KMS-11 (cell line): ENCODE data around the gene CROCC.
"Not testable (repeated sequence)": the region's sequence is repeated elsewhere in the genome, so short reads cannot be mapped to it uniquely, and the experiment has no call there.

Source experiments
- H2AFZ ChIP-seq: fragments of 200-600 bp; sonication (generic); 2 replicates; pipeline ENCODE4 v1.6.1; 2016; ENCODE audit warnings: antibody characterized with exemption, mixed run types, low read depth
- H3K27ac ChIP-seq: fragments of 200-600 bp; sonication (generic); 2 replicates; pipeline ENCODE4 v1.6.1; 2016; ENCODE audit warnings: mild to moderate bottlenecking, mixed run types
- H3K27me3 ChIP-seq: fragments of 200-600 bp; sonication (generic); 2 replicates; pipeline ENCODE4 v1.6.1; 2017; ENCODE audit warnings: mild to moderate bottlenecking, low read depth, mixed run types, moderate library complexity; ENCODE audit not compliant: insufficient read depth
- H3K36me3 ChIP-seq: fragments of 200-600 bp; sonication (generic); 2 replicates; pipeline ENCODE4 v1.6.1; 2017; ENCODE audit warnings: mild to moderate bottlenecking, mixed run types; ENCODE audit not compliant: insufficient read depth
- H3K4me1 ChIP-seq: fragments of 200-600 bp; sonication (generic); 2 replicates; pipeline ENCODE4 v1.6.1; 2016; ENCODE audit warnings: mild to moderate bottlenecking, low read depth, mixed run types; ENCODE audit not compliant: poor library complexity, severe bottlenecking
- H3K4me2 ChIP-seq: fragments of 200-600 bp; sonication (generic); 2 replicates; pipeline ENCODE4 v1.7.0; 2016; ENCODE audit warnings: mild to moderate bottlenecking, mixed run types
- H3K4me3 ChIP-seq: fragments of 200-600 bp; sonication (generic); IDR thresholded peaks from 2 replicates; pipeline ENCODE4 v1.6.1; 2017; ENCODE audit warnings: low read depth, low read length, mixed read lengths; ENCODE audit not compliant: insufficient read depth
- H3K79me2 ChIP-seq: fragments of 200-600 bp; sonication (generic); 2 replicates; pipeline ENCODE4 v1.6.1; 2016; ENCODE audit warnings: low read depth, mixed run types; ENCODE audit not compliant: insufficient read depth
- H3K9ac ChIP-seq: fragments of 200-600 bp; sonication (generic); 2 replicates; pipeline ENCODE4 v1.6.1; 2016; ENCODE audit warnings: mild to moderate bottlenecking, mixed run types
- H4K20me1 ChIP-seq: fragments of 200-600 bp; sonication (generic); 2 replicates; pipeline ENCODE4 v1.6.1; 2016; ENCODE audit warnings: mild to moderate bottlenecking, mixed run types; ENCODE audit not compliant: insufficient read depth

Gene CROCC

GRCh38 chr1:16893796-16894195 is 27.9 kb upstream of the CROCC start:
- not testable (repeated sequence) for H3K4me3 ChIP-seq, H3K36me3 ChIP-seq, H3K27ac ChIP-seq, H2AFZ ChIP-seq, H3K4me2 ChIP-seq, H3K9ac ChIP-seq, H3K79me2 ChIP-seq, H4K20me1 ChIP-seq, H3K27me3 ChIP-seq
- H3K4me1 ChIP-seq: peaks cover 25% of the 10 kb centered on the region

DNA sequence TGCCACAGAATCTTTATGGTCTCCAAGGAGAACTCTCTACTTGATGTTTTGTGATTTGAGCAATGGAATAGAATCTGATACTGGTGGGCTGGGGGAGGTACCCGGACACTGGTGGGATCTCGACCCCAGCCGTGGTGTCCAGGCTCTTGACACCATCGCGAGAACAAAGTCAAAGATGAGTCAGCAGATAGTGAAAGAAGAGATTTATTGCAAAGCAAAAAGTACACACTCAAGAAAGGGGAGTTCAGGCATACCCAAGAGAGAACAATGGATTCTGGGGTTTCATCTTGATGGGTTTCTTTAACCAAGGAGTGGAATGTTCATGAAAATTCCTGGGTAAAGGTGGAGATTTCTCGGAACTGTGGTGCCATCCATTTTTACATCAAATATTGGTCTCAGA is 27.4 kb upstream of the CROCC start:
- 0 out of 2 replicates have a peak overlapping the region, but pooled peaks have one; percentile 80 for H3K4me2 ChIP-seq
- not testable (repeated sequence) for H3K36me3 ChIP-seq, H4K20me1 ChIP-seq, H3K4me3 ChIP-seq, H3K27me3 ChIP-seq, H2AFZ ChIP-seq, H3K9ac ChIP-seq, H3K79me2 ChIP-seq, H3K27ac ChIP-seq
- peaks cover 30% of the 10 kb centered on the region for H3K4me1 ChIP-seq

- not testable (repeated sequence) for H3K36me3 ChIP-seq, H3K27me3 ChIP-seq, H3K79me2 ChIP-seq, H4K20me1 ChIP-seq
- peak overlapping the region; percentile 80 for H3K4me2 ChIP-seq
- peaks cover 32% of the 10 kb centered on the region for H3K4me1 ChIP-seq
- H3K9ac ChIP-seq: peak overlapping the region; percentile 95
- peak overlapping the region; percentile 99 for H3K27ac ChIP-seq
- peak overlapping the region; percentile 75 for H2AFZ ChIP-seq
- H3K4me3 ChIP-seq: peak overlapping the region; percentile 42
Observed at GRCh38 chr1:16895233-16895597, 26.5 kb upstream of the CROCC start.

DNA sequence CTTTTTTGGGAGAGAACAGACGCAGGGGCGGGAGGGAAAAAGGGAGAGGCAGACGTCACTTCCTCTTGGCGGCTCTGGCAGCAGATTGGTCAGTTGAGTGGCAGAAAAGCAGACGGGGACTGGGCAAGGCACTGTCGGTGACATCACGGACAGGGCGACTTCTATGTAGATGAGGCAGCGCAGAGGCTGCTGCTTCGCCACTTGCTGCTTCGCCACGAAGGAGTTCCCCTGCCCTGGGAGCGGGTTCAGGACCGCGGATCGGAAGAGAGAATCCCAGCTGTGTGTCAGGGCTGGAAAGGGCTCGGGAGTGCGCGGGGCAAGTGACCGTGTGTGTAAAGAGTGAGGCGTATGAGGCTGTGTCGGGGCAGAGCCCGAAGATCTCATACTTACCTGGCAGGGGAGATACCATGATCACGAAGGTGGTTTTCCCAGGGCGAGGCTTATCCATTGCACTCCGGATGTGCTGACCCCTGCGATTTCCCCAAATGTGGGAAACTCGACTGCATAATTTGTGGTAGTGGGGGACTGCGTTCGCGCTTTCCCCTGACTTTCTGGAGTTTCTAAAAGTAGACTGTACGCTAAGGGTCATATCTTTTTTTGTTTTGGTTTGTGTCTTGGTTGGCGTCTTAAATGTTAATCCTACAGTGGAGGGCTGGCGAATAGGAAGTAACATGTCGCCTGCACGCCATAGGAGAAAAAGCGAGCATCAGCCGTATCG is 26.0 kb upstream of the CROCC start, which contains the start of gene RNU1-2:
RNU1-2 (plus strand) TSS at position 383 of the 718 bp plus-strand sequence.
- Histone ChIP-seq H3K4me2 (peak within 1 kb of the TSS; percentile 99), H3K4me3 (peak within 1 kb of the TSS; percentile 42), H3K4me1 (peaks cover 32% of the 10 kb centered on the region), H3K27ac (peak within 1 kb of the TSS; percentile 99), H3K9ac (peak within 1 kb of the TSS; percentile 95), H2AFZ (peak within 1 kb of the TSS; percentile 75)
- not testable (repeated sequence) for H3K79me2 ChIP-seq, H3K27me3 ChIP-seq, H3K36me3 ChIP-seq, H4K20me1 ChIP-seq

- H4K20me1 ChIP-seq, H3K79me2 ChIP-seq, H3K27me3 ChIP-seq, H3K4me3 ChIP-seq, H3K36me3 ChIP-seq: not testable (repeated sequence)
- H3K4me1 ChIP-seq: peaks cover 39% of the 10 kb centered on the region
- peak overlapping the region; percentile 99 for H3K4me2 ChIP-seq
- H3K27ac ChIP-seq: peak overlapping the region; percentile 99
- H2AFZ ChIP-seq: peak overlapping the region; percentile 54; the same call in 1 of the 2 replicates
- H3K9ac ChIP-seq: peak overlapping the region; percentile 28; the same call in 1 of the 2 replicates
Observed at GRCh38 chr1:16896316-16897055, 25.2 kb upstream of the CROCC start.

DNA sequence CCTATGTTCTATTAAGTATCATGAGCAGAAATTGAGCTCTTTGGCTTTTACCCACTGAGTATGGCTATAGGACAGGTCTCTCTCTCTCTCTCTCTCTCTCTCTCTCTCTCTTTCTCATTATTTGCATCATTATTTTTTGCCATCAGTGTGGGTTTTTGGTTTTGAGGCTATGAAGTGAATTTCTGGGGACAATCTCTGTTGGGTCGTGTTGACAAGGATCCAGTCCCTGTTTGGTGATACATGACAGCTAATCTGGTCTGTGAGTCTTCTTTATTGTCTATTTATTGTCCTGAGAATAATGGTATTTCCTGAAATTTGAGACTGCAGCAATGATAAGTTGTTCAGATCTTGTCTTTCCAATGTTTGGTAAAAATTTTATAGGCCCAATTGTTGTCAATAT is 24.1 kb upstream of the CROCC start:
- H3K4me3 ChIP-seq, H4K20me1 ChIP-seq, H2AFZ ChIP-seq, H3K27ac ChIP-seq, H3K27me3 ChIP-seq, H3K79me2 ChIP-seq, H3K9ac ChIP-seq, H3K36me3 ChIP-seq: not testable (repeated sequence)
- Histone ChIP-seq H3K4me1 (peaks cover 50% of the 10 kb centered on the region), H3K4me2 (peak overlapping the region; percentile 99; the same call in 1 of the 2 replicates)

DNA sequence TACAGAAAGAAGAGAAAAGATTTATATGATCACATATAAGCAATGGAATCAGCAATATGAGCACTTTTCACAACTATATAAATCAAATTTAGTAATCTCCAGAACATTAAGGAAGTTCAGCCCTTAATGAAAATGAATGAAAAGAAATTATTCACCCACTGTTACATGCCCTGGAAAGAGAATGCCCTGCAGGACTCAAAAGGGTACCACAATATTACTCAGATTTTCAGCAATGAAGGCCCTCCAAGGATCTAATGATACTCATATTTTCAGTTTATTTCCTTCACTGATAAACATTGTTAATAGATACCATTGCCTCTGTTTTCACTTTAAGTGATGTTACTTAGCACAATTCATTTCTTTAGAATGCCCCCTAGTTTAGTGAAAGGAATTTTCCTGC is 23.4 kb upstream of the CROCC start:
- H3K27ac ChIP-seq, H3K27me3 ChIP-seq, H3K4me2 ChIP-seq, H3K36me3 ChIP-seq, H3K4me3 ChIP-seq, H3K79me2 ChIP-seq, H3K9ac ChIP-seq, H2AFZ ChIP-seq, H4K20me1 ChIP-seq: not testable (repeated sequence)
- H3K4me1 ChIP-seq: peaks cover 57% of the 10 kb centered on the region

GRCh38 chr1:16899020-16899419 is 22.7 kb upstream of the CROCC start:
- peaks cover 59% of the 10 kb centered on the region for H3K4me1 ChIP-seq
- H3K4me2 ChIP-seq, H4K20me1 ChIP-seq, H3K27ac ChIP-seq, H3K4me3 ChIP-seq, H3K9ac ChIP-seq, H3K27me3 ChIP-seq, H3K79me2 ChIP-seq, H2AFZ ChIP-seq, H3K36me3 ChIP-seq: not testable (repeated sequence)
